Measurements from ENCODE around the gene SLC25A21. TPM values are rescaled to one million over a fixed set of nuclear protein-coding genes. Genes with fewer than 3 reads are reported as not detected.

Gene SLC25A21
- total RNA-seq, 1 donor, result not detected

- H3K27me3 ChIP-seq (ENCODE audit: insufficient read depth, low read length), result peaks cover 83% of the 10 kb centered on the region
- no peaks in the 10 kb centered on the region for H3K4me1 ChIP-seq (ENCODE audit: insufficient read depth, low read length)
- no peak overlapping the region for H3K4me3 ChIP-seq (ENCODE audit: low read length)
- no peaks in the 10 kb centered on the region for H3K9me3 ChIP-seq (ENCODE audit: low read depth, low read length)
Observed at GRCh38 chr14:36647824-36648753, 524.3 kb downstream of the SLC25A21 start.

DNA sequence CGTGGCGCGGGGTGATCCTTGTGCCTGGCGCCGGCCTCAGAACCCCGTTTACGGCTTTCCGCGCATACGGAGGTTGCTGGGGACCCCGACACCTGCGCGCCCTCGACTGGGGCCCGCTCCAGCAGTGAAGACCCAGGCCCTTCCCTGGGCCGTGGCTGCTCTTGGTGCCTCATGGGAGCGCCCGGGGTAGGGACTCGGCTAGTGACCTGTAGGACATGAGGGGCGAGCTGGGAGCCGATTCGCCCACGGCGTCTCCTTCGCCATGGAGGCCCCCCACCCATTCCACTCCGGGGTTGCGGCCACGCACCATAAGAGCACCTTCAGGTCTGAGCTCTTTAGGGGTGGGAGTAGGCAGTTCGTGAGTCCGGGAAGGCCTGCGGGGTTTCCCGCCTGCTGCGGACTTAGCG is 525.0 kb downstream of the SLC25A21 start:
- Histone ChIP-seq H3K4me3 (ENCODE audit: low read length) (no peak overlapping the region), H3K27me3 (ENCODE audit: insufficient read depth, low read length) (peaks cover 76% of the 10 kb centered on the region), H3K9me3 (ENCODE audit: low read depth, low read length) (no peaks in the 10 kb centered on the region), H3K4me1 (ENCODE audit: insufficient read depth, low read length) (no peaks in the 10 kb centered on the region)

GRCh38 chr14:36646664-36647416 is 525.6 kb downstream of the SLC25A21 start:
- H3K27me3 ChIP-seq (ENCODE audit: insufficient read depth, low read length), result peaks cover 70% of the 10 kb centered on the region
- no peaks in the 10 kb centered on the region for H3K9me3 ChIP-seq (ENCODE audit: low read depth, low read length)
- H3K4me3 ChIP-seq (ENCODE audit: low read length), result no peak overlapping the region
- H3K4me1 ChIP-seq (ENCODE audit: insufficient read depth, low read length), result no peaks in the 10 kb centered on the region

DNA sequence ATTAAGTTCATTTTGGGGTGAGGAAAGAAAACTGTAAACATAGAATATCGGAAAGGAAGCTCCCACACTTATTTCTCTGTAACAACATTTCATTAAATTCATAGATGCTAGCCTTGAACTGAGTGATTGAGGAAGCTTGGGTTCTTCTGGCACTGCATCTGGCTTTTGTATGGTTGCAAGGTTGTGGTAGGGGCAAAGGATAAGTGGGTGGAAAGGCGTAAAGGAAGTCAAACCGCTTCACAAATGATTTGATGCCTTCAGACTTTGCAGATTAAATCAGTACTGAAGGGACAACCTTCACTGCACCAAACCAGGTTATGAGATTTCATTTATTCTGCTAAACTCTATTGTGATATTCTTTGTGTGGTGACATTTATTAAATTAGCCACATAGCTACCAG is 538.8 kb downstream of the SLC25A21 start:
- no peak overlapping the region for H3K4me3 ChIP-seq (ENCODE audit: low read length)
- H3K9me3 ChIP-seq (ENCODE audit: low read depth, low read length), result no peaks in the 10 kb centered on the region
- no peaks in the 10 kb centered on the region for H3K4me1 ChIP-seq (ENCODE audit: insufficient read depth, low read length)
- H3K27me3 ChIP-seq (ENCODE audit: insufficient read depth, low read length), result no peaks in the 10 kb centered on the region

Other genes with a start within 250 kb of the SLC25A21 start
- 0.63 TPM for gene MIPOL1, start 25.3 kb upstream of the SLC25A21 start, total RNA-seq

Data from mononuclear cell (primary cell).